GM19238 (cell line): ENCODE measurements around the gene LDLR.
"Not testable (repeated sequence)": the region's sequence is repeated elsewhere in the genome, so short reads cannot be mapped to it uniquely, and the experiment has no call there.

Experiments
- DNase-seq: peaks from one replicate; pipeline ENCODE4 v3.0.0; 2011; ENCODE audit warnings: low spot score; ENCODE audit not compliant: insufficient read length

Gene LDLR

GRCh38 chr19:11070123-11070522, 19.1 kb upstream of the LDLR start:
- no peak for DNase-seq

GRCh38 chr19:11073568-11073967, 15.7 kb upstream of the LDLR start:
- no peak for DNase-seq

DNA sequence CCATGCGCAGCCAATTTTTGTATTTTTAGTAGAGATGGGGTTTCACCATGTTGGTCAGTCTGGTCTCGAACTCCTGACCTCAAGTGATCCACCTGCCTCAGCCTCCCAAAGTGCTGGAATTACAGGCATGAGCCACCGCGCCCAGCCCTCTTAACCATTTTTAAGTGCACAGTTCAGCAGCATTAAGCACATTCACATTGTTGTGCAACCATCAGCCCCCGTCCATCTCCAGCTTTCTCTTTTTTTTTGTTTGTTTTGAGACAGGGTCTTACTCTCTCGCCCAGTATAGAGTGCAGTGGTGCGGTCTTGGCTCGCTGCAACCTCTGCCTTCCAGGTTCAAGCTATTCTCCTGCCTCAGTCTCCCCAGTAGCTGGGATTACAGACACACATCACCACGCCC, 12.5 kb upstream of the LDLR start:
- not testable (repeated sequence) for DNase-seq

- no peak for DNase-seq
Measured at GRCh38 chr19:11078893-11079292, 10.4 kb upstream of the LDLR start.

- DNase-seq, result no peak
Measured at GRCh38 chr19:11079999-11080398, 9.3 kb upstream of the LDLR start.

DNA sequence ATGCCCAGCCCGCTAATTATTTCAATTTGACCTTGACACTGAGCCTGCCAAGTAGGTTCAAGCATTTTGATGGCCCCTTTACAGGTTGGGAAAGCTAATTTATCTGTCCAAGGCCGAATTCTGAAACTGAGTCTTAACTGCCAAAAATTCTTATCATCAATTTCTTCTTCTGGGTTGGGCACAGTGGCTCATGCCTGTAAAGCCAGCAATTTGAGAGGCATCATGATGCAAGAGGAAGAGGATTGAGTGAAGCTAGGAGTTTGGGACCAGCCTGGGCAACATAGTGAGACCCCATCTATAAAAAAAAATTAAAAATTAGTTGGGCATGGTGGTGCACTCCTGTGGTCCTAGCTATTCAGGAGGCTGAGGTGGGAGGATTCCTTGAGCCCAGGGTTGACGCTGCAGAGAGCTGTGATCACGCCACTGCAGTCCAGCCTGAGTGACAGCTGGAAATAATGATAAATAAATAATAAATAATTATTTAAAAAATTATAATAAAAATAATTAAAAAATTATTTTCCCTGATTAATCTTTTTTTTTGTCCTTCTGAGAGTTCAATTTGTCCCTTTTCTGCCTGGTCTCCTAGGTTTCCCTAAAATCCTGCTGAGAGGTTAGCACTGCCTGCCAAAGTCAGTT, 1.3 kb upstream of the LDLR start:
- no peak for DNase-seq

GRCh38 chr19:11088506-11089253, 583 bp upstream of the LDLR start:
- no peak for DNase-seq

- DNase-seq, result not testable (repeated sequence)
Measured at GRCh38 chr19:11090014-11090263, 676 bp downstream of the LDLR start.

GRCh38 chr19:11090264-11090996, 1.2 kb downstream of the LDLR start:
- DNase-seq, result peak; percentile 81

- no peak for DNase-seq
Measured at GRCh38 chr19:11090997-11091702, 1.9 kb downstream of the LDLR start.

DNA sequence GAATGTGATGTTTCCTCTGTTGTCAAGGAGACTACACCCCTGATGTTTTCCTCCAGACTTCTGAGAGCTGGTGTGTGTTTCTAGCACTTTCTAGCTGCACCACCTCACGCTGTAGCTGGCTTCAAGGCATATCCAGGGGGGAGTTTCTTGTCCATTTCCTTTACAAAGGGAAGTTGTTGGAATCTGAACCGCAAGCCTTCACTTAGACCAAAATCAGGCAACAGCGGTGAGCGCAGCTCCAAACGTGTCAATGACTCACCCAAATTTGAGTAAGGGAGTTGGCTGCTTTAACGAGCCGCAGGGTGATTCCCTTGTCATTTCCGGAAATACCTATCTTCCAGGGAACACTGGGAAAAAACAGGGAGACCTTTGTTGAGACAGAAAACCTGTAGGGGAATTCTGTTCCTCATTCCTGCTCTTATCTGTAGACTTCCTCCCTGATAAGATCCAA, 2.5 kb downstream of the LDLR start:
- DNase-seq, result no peak

- no peak for DNase-seq
Measured at GRCh38 chr19:11092181-11092538, 2.9 kb downstream of the LDLR start.

DNA sequence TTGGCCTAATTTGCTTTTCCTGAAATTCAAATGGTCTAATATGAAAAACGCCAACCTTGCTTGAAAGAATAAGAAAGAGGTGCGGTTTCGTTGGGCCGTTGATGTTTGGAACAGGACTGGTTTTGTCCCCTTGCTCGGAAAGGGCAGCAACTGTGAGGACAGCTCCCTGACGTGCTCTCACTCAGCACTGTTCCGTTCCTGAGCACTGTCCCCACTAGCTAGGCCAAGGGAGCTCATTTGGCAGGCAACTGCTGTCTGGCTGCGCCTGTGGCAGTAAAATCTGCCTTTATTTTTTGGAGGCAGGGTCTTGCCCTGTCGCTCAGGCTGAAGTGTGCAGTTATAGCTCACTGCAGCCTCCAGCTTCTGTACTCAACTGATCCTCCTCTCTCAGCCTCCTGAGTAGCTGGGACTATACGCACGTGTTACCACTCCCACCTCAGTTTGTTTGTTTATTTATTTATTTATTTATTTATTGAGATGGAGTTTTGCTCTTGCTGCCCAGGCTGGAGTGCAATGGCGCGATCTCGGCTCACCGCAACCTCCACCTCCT, 4.5 kb downstream of the LDLR start:
- no peak for DNase-seq

GRCh38 chr19:11094520-11094894, 5.2 kb downstream of the LDLR start:
- DNase-seq, result no peak

DNA sequence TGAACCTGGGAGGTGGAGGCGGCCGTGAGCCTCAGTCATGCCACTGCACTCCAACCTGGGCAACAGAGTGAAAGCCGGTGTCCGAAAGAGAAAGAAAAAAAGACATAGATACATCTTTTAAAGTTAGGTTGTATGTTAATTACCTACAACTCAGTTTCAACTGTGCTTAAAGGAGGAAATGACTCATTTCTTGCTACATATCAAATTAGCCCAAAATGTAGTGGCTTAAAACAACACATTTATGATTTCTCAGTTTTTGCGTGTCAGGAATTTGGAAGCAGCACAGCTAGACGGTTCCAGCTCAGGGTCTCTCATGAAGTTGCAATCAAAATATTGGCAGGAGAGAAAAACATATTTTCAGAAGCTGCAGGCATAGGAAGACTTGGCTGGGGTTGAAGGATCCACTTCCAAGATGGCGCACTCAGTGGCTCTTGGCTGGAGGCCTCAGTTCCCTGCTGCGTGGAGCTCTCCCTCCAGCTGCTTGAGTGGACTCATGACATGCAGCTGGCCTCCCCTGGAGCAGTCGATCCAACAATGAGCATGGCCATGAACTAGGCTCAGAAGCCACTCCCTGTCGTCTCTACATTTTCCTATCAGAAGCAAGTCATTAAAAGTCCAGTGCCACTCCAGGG, 7.1 kb downstream of the LDLR start:
- DNase-seq, result no peak

DNA sequence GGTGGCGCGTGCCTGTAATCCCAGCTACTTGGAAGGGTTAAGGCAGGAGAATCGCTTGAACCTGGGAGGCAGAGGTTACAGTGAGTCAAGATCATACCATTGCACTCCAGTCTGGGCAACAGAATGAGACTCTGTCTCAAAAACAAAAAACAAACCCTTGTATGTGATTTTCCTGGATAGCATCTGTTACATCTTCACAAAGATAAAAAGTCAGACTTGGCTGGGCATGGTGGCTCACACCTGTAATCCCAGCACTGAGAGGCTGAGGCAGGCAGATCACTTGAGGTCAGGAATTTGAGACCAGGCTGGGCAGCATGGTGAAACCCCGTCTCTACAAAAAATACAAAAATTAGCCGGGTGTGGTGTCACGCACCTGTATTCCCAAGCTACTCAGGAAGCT, 8.1 kb downstream of the LDLR start:
- not testable (repeated sequence) for DNase-seq

GRCh38 chr19:11098327-11098726, 9.1 kb downstream of the LDLR start:
- no peak for DNase-seq

GRCh38 chr19:11098861-11099260, 9.6 kb downstream of the LDLR start:
- DNase-seq, result no peak

DNA sequence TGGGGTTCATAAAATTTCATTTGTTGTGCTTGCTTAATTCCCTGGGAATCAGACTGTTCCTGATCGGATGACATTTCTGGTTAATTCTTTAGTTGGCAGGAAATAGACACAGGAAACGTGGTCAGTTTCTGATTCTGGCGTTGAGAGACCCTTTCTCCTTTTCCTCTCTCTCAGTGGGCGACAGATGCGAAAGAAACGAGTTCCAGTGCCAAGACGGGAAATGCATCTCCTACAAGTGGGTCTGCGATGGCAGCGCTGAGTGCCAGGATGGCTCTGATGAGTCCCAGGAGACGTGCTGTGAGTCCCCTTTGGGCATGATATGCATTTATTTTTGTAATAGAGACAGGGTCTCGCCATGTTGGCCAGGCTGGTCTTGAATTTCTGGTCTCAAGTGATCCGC, 10.8 kb downstream of the LDLR start:
- no peak for DNase-seq

DNA sequence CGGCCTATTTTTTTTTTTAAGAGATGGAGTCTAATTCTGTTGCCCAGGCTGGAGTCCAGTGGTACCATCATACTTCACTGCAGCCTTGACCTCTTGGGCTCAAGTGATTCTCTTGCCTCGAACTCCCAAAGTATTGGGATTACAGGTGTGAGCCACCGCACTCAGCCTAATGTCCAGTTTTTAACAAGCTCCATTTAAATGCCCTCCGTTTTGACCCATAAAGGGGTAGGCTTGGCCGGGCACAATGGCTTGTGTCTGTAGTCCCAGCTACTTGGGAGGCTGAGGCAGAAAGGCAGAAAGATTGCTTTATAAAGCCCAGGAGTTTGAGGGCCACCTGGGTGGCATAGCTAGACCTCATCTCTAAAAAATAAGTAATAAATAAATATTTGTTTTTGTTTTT, 11.8 kb downstream of the LDLR start:
- no peak for DNase-seq

- DNase-seq, result no peak
Measured at GRCh38 chr19:11102944-11103343, 13.7 kb downstream of the LDLR start.
